NB4 (cell line): ENCODE measurements around the gene DAPK1.

Experiments used
- CTCF ChIP-seq: IDR thresholded peaks from one replicate; pipeline ENCODE4 v1.5.1; 2012; ENCODE audit warnings: low read depth, low read length
- MAX ChIP-seq: IDR thresholded peaks from 2 replicates; pipeline ENCODE4 v1.6.1; 2011; ENCODE audit warnings: low read depth, low read length
- MYC ChIP-seq: IDR thresholded peaks from 2 replicates; pipeline ENCODE4 v1.6.1; 2011; ENCODE audit warnings: low read depth, low read length
- POLR2A ChIP-seq: IDR thresholded peaks from 2 replicates; pipeline ENCODE4 v1.6.1; 2011; ENCODE audit warnings: mild to moderate bottlenecking; ENCODE audit not compliant: insufficient read length; ENCODE audit errors: extremely low read depth

- TF ChIP-seq POLR2A (no peak), CTCF (no peak), MAX (no peak), MYC (no peak)
Measured at GRCh38 chr9:87533271-87533670, 35.6 kb downstream of the DAPK1 start.
